ENCODE data around the gene VSNL1. TPM values are rescaled to one million over a fixed set of nuclear protein-coding genes. Genes with fewer than 3 reads are reported as not detected.

Gene VSNL1
- 10 to 100 TPM; 26.5 to 39.3 (median 36.0) TPM for total RNA-seq
- polyA plus RNA-seq: 36.8 TPM
- long read RNA-seq, donor 1, transcript VSNL1-201 (4 exons, 1,892 nt): major isoform, 68 of 75 reads
- long read RNA-seq, donor 1, partial matches to known transcripts: 2 of 75 reads
- long read RNA-seq, donor 1, other reads (novel, unspliced or antisense): 5 of 75 reads
- long read RNA-seq, donor 2, transcript VSNL1-201 (4 exons, 1,892 nt): major isoform, 26 of 27 reads
- long read RNA-seq, donor 2, partial matches to known transcripts: 0 of 27 reads
- long read RNA-seq, donor 2, other reads (novel, unspliced or antisense): 1 of 27 reads
- long read RNA-seq, donor 3, transcript VSNL1-201 (4 exons, 1,892 nt): major isoform, 106 of 129 reads
- long read RNA-seq, donor 3, partial matches to known transcripts: 13 of 129 reads
- long read RNA-seq, donor 3, other reads (novel, unspliced or antisense): 10 of 129 reads
- long read RNA-seq, donor 4, transcript VSNL1-201 (4 exons, 1,892 nt): major isoform, 22 of 26 reads
- long read RNA-seq, donor 4, partial matches to known transcripts: 2 of 26 reads
- long read RNA-seq, donor 4, other reads (novel, unspliced or antisense): 2 of 26 reads

DNA sequence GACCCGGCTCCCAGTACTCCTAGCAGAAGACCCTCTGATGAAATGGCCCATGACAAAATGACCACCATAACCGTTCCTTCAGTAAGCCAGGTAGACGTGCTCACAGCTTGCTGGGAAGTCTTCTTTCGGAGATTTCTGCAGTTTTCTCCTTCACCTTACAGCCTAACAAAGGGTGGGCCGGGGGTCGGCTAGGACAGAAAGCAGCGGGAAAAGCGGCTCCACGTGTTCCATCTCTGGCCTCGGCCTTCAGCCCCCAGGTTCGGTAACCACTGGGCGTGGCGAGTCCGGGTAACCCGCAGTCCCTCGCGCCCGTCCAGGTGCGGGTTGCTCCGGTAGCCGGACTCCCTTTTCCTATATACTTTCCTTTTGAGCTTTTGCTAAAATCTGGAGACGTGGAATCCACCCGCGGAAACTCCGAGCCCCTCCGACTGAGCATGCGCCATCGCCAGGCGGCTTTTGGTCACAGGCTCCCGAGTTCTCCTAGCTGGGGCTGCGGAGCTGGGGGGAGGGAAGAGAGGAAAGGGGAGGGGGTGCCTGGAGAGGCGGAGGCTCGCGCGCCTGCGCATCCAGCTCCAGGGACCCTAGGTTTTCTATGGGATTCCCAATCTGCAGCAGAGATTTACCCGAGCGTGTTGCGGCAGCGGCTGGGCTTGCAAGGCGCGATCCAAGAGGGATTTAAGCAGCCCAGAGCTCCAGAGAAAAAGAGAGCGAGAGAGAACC, at the start of gene VSNL1:
VSNL1 (plus strand) TSS at position 604 of the 720 bp plus-strand sequence. CDS start 51,379 bp downstream, outside the sequence.
- Histone ChIP-seq H3K4me1 (ENCODE audit: control insufficient read depth, insufficient read depth, low read length) (no peaks in the 10 kb centered on the region), H3K9me3 (ENCODE audit: control insufficient read depth, low read length) (no peaks in the 10 kb centered on the region), H3K27me3 (ENCODE audit: control insufficient read depth, insufficient read depth) (no peaks in the 10 kb centered on the region), H3K4me3 (ENCODE audit: low read length) (peak within 1 kb of the TSS; percentile 25), H3K27ac (ENCODE audit: low read length) (peak within 1 kb of the TSS; percentile 77)
- DNase-seq (peak; percentile 73 to 91 (median 88)), ATAC-seq (peak; percentile 84 to 89)
- intact Hi-C loops (cut with DNase I): loop anchor here in 1 of 4 donors (10.0 kb wide), 1 partner anchor 105 kb away; no protein-coding TSS in a partner anchor
- under 1% methylated on average over 43 of the region's 43 CpGs for WGBS

DNA sequence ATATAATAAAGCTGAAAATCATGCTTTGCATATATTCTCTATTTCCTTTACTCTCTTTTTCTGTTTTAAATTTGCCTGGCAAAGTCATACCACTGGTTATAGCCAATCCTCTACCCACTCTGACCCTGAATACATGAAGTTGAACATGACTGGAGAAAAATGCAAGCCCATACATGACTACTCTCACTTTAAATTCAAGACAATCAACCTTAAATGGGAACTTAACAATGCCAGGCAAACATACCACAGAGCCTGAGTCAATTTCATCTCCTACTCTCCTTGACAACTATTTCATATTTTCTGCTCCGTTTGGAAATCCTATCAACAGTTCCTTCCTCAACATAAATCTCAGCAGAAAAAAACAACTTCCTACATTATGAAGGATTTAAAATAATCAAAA, 44.9 kb upstream of the VSNL1 start:
- H3K27ac ChIP-seq (ENCODE audit: low read length): no peak overlapping the region
- H3K4me1 ChIP-seq (ENCODE audit: control insufficient read depth, insufficient read depth, low read length): no peaks in the 10 kb centered on the region
- DNase-seq: no peak
- no peak overlapping the region for H3K4me3 ChIP-seq (ENCODE audit: low read length)
- H3K9me3 ChIP-seq (ENCODE audit: control insufficient read depth, low read length): no peaks in the 10 kb centered on the region
- 40% methylated on average over 1 of the region's 1 CpG for WGBS
- intact Hi-C loops (cut with DNase I): no loop called here
- ATAC-seq: no peak
- H3K27me3 ChIP-seq (ENCODE audit: control insufficient read depth, insufficient read depth): no peaks in the 10 kb centered on the region

DNA sequence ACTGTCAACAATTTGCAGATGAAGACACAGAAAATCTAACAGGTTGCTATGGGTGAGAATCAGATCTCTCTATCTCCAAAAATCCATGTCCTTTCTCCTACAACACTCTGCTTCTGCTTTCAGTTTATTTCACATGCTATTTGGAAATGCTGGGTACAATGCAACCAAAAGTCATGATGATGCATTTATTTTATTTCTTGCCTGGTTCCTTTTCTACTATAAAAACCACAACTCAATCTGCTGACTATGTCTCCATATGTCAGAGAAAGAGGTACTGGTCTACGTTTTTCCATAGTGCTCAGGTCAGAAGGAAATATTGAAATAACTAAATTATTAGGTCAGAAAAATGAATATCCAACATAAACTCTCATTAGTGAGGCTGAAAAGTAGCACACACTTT, 42.8 kb upstream of the VSNL1 start:
- no peaks in the 10 kb centered on the region for H3K27me3 ChIP-seq (ENCODE audit: control insufficient read depth, insufficient read depth)
- H3K4me1 ChIP-seq (ENCODE audit: control insufficient read depth, insufficient read depth, low read length): no peaks in the 10 kb centered on the region
- ATAC-seq: no peak
- DNase-seq: no peak
- intact Hi-C loops (cut with DNase I): no loop called here
- no peaks in the 10 kb centered on the region for H3K9me3 ChIP-seq (ENCODE audit: control insufficient read depth, low read length)
- H3K27ac ChIP-seq (ENCODE audit: low read length): no peak overlapping the region
- WGBS: 41% methylated on average over 1 of the region's 1 CpG
- no peak overlapping the region for H3K4me3 ChIP-seq (ENCODE audit: low read length)

DNA sequence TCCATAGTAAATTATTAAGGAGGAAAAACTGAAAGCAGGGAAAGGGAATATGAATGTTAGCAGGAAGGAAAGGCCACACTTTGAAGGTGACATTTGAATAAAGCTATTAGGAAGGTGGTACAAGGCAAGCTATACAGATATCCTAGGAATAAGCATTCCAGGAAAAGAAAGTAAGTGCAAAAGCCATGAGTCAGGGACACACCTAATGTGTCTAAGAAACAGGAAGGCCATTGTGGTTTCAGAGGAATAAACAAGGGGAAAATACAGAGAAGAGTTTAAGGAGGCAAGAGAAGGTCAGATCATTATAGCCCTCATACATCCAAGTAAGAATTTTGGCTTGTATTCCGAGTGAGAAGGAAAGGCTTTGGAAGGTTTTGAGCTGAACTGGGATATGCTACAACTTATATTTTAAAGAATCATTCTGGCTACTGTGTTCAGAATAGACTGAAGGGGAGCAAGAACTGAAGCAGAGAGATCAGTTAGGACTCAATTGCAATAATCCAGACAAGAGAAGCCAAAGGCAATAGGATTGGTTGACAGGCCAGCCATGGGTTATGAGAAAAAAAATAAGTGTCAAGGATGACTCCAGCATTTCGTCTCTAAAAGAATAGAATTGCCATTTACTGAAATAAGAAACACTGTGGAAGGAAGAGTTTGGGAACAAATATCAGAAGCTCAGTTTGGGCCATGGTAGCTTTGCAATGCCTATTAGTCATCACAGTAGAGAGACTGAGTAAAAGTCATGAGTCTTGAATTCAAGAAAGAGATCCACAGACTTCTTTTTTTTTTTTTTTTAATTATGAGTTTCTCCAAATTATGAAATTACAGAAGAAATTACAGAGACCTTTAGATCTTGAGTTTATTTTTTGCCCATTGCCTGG, 33.5 kb upstream of the VSNL1 start:
- H3K9me3 ChIP-seq (ENCODE audit: control insufficient read depth, low read length): no peaks in the 10 kb centered on the region
- H3K27ac ChIP-seq (ENCODE audit: low read length): no peak overlapping the region
- no peaks in the 10 kb centered on the region for H3K4me1 ChIP-seq (ENCODE audit: control insufficient read depth, insufficient read depth, low read length)
- intact Hi-C loops (cut with DNase I): no loop called here
- H3K27me3 ChIP-seq (ENCODE audit: control insufficient read depth, insufficient read depth): no peaks in the 10 kb centered on the region
- no peak overlapping the region for H3K4me3 ChIP-seq (ENCODE audit: low read length)
- 65% methylated on average over 2 of the region's 2 CpGs for WGBS
- DNase-seq (no peak), ATAC-seq (no peak)

DNA sequence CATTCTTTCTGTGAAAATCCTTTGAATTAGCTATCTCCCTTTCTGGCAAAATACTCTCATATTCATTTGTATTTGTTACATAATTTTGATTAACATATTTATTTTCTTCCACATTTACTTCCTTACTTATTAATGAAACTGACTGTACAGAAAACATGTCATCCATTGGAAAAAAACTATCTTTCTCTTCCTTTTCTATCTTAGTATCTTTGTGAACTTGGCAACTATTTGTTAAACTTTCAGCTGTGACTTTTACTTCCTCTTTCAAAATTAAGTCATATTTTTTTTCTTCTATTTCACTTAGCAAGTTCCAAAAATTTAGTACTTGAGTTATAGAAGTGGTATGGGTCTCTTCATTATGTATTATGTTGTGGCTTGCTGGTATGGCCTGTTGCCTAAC, 24.8 kb upstream of the VSNL1 start:
- DNase-seq: no peak
- H3K4me3 ChIP-seq (ENCODE audit: low read length): no peak overlapping the region
- ATAC-seq: no peak
- H3K27ac ChIP-seq (ENCODE audit: low read length): no peak overlapping the region
- H3K27me3 ChIP-seq (ENCODE audit: control insufficient read depth, insufficient read depth): no peaks in the 10 kb centered on the region
- H3K4me1 ChIP-seq (ENCODE audit: control insufficient read depth, insufficient read depth, low read length): no peaks in the 10 kb centered on the region
- no peaks in the 10 kb centered on the region for H3K9me3 ChIP-seq (ENCODE audit: control insufficient read depth, low read length)
- intact Hi-C loops (cut with DNase I): no loop called here

DNA sequence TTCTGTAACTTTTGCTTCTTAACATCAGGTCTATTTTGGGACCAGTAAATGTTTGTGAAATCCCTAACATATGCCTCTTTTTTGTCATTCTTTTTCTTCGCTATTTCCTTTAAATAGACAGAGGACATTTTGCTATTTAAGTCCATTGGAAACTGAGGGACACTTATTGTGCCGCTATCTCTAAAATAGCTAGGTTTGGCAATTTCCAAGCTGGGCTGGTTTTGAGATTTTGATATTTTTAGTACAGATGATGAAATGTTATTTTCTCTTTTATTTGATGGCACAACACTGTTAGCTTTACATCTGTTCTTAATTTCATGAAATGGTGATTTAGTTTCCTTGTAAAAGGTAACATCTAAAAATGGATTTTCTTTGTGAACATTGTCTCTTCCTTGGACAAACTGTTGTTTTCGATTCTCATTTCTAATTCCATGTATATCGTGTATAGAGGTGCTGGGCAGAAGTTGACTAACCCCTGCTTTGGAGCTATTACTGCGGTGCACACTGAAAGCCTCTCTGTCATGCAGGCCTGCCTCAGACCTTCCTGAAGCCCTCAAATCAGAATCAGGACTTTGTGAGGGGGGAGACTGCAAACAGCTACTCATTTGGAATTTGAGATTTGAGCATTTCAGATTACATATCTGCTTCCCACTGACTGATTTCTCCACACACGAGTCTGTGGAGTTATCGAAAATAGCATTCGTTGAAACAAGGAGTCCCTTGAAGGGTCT, 22.9 kb upstream of the VSNL1 start:
- intact Hi-C loops (cut with DNase I): no loop called here
- no peaks in the 10 kb centered on the region for H3K27me3 ChIP-seq (ENCODE audit: control insufficient read depth, insufficient read depth)
- peak overlapping the region; percentile 98 for H3K27ac ChIP-seq (ENCODE audit: low read length)
- peak overlapping the region; percentile 60 for H3K4me3 ChIP-seq (ENCODE audit: low read length)
- 32% methylated on average over 8 of the region's 8 CpGs for WGBS
- ATAC-seq (peak; percentile 38 to 49), DNase-seq (no peak)
- H3K9me3 ChIP-seq (ENCODE audit: control insufficient read depth, low read length): no peaks in the 10 kb centered on the region
- H3K4me1 ChIP-seq (ENCODE audit: control insufficient read depth, insufficient read depth, low read length): no peaks in the 10 kb centered on the region

DNA sequence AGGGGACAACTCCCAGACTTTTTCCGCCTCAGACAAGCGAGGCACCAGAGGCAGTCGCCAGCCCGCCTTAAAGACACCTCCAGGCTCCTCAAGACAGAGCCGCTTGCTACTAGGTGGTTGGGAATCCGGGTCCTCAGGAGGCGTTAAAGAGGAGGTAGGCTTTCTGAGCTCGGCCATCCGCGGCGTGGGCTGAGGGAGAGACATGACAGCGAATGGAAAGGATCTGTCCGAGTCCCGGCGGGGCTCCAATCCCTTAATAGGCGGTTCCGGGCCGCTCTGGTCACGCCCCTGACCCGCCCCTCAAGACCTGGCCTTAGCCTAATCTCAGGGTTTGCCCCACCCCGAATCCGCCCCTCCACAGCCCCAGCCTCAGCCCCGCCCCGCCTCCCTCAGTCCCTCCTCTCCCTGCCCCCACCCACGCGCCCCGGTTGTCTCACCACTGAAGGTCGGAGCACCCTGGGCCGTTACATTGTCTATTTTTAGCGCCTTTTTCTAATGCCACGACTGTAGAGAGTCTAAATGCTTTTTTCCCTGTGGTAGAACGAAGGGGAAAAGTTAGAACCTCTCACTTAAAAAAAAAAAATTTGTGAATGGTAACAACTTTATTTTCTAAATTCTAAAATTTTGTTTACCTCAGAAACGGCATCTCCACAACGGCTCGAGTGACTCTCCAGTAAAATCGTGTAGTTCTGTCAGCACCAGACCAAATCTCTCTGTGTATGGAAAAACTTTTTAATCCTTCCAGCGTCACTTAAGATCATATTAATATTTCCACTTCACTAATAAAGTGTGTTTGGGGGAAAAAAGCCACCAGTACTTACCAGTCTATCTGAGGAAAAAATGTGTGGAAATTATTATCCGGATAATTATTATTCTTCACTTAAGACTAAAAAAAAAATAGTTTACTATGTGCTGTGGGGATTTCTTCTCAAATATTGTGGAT, 22.0 kb upstream of the VSNL1 start, which contains the start of gene RAD51AP2:
RAD51AP2 (minus strand) TSS at position 229 of the 943 bp plus-strand sequence; CDS start at position 204, 25 bp downstream.
- DNase-seq (peak; percentile 88 to 94 (median 93)), ATAC-seq (peak; percentile 99 to 100)
- intact Hi-C loops (cut with DNase I): no loop called here
- Histone ChIP-seq H3K27me3 (ENCODE audit: control insufficient read depth, insufficient read depth) (no peaks in the 10 kb centered on the region), H3K27ac (ENCODE audit: low read length) (peak within 1 kb of the TSS; percentile 98), H3K4me1 (ENCODE audit: control insufficient read depth, insufficient read depth, low read length) (no peaks in the 10 kb centered on the region), H3K9me3 (ENCODE audit: control insufficient read depth, low read length) (no peaks in the 10 kb centered on the region), H3K4me3 (ENCODE audit: low read length) (peak within 1 kb of the TSS; percentile 60)
- WGBS: 3% methylated on average over 38 of the region's 38 CpGs

DNA sequence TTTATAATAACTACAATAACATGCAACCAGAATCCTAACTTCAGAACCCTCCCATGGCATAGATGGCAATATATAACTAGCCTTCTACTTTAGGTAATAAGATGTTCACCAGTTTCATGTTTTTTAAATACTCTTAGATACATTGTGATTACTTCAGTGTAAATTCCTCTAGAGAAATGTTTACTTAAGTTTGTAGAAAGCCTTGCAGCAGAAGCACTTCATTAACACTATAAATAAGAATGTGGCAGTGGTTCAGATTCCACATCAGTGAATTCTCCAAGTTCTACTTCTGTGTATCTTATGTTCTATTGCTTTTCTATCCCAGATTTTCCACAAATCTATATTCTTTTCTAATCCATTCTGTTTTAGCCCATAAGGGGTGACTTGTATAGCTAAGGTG, 21.0 kb upstream of the VSNL1 start:
- H3K4me1 ChIP-seq (ENCODE audit: control insufficient read depth, insufficient read depth, low read length): no peaks in the 10 kb centered on the region
- H3K27ac ChIP-seq (ENCODE audit: low read length): no peak overlapping the region
- H3K27me3 ChIP-seq (ENCODE audit: control insufficient read depth, insufficient read depth): no peaks in the 10 kb centered on the region
- no peak overlapping the region for H3K4me3 ChIP-seq (ENCODE audit: low read length)
- intact Hi-C loops (cut with DNase I): no loop called here
- DNase-seq (no peak), ATAC-seq (no peak)
- H3K9me3 ChIP-seq (ENCODE audit: control insufficient read depth, low read length): no peaks in the 10 kb centered on the region

DNA sequence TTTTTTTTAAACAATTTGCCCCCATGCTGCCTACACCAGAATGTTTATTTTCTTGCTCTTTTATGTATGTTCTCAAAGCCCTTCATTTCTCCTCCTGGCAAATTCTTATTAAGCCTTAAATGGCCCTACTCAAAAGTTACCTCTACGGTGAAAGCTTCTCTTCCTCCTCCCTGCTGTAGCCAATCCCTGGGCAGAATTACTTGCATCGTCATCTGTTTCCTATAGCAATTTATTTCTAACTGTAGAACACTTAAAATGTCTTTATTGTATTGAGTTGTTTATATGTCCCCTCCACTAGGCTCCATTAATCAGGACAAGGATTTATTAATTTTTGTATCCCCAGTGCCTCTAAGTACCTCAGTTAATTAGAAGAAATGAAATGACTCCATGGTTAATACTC, 19.7 kb upstream of the VSNL1 start:
- no peaks in the 10 kb centered on the region for H3K9me3 ChIP-seq (ENCODE audit: control insufficient read depth, low read length)
- intact Hi-C loops (cut with DNase I): no loop called here

More for the DNA sequence above, 19.7 kb upstream of the VSNL1 start:
- Histone ChIP-seq H3K4me3 (ENCODE audit: low read length) (no peak overlapping the region), H3K27ac (ENCODE audit: low read length) (no peak overlapping the region), H3K4me1 (ENCODE audit: control insufficient read depth, insufficient read depth, low read length) (no peaks in the 10 kb centered on the region), H3K27me3 (ENCODE audit: control insufficient read depth, insufficient read depth) (no peaks in the 10 kb centered on the region)
- ATAC-seq: no peak
- no peak for DNase-seq
- 78% methylated on average over 2 of the region's 2 CpGs for WGBS

Data from right cardiac atrium (tissue), 5 donors.